BLaER1 (cell line): ENCODE data around the gene TERT.
"Not testable (repeated sequence)": the region's sequence is repeated elsewhere in the genome, so short reads cannot be mapped to it uniquely, and the experiment has no call there.

Source experiments
- H3K27ac ChIP-seq: shearing (Covaris generic); formaldehyde crosslinking; 2 replicates; pipeline ENCODE4 v1.8.1; 2022
- H3K27me3 ChIP-seq: shearing (Covaris generic); formaldehyde crosslinking; 2 replicates; pipeline ENCODE4 v1.8.1; 2022
- H3K36me3 ChIP-seq: shearing (Covaris generic); formaldehyde crosslinking; 2 replicates; pipeline ENCODE4 v1.8.1; 2022
- H3K4me1 ChIP-seq: shearing (Covaris generic); formaldehyde crosslinking; 2 replicates; pipeline ENCODE4 v1.8.1; 2022
- H3K4me2 ChIP-seq: shearing (Covaris generic); formaldehyde crosslinking; 2 replicates; pipeline ENCODE4 v1.8.1; 2022
- H3K4me3 ChIP-seq: shearing (Covaris generic); formaldehyde crosslinking; 2 replicates; pipeline ENCODE4 v1.8.1; 2022
- H3K9ac ChIP-seq: shearing (Covaris generic); formaldehyde crosslinking; 2 replicates; pipeline ENCODE4 v1.8.1; 2022
- H3K9me3 ChIP-seq: shearing (Covaris generic); formaldehyde crosslinking; 2 replicates; pipeline ENCODE4 v1.8.1; 2022
- H4K20me1 ChIP-seq: shearing (Covaris generic); formaldehyde crosslinking; 2 replicates; pipeline ENCODE4 v1.8.1; 2022
- Cebpa-rat ChIP-seq: shearing (Covaris generic); IDR thresholded peaks from 2 replicates; pipeline ENCODE4 v1.8.1; 2022

TERT gene

GRCh38 chr5:1280177-1281037 is 14.5 kb downstream of the TERT start:
- Histone ChIP-seq H3K9me3 (peaks cover 18% of the 10 kb centered on the region), H3K4me3 (no peak overlapping the region), H3K27ac (no peak overlapping the region), H3K9ac (no peak overlapping the region), H3K27me3 (no peaks in the 10 kb centered on the region), H3K4me2 (no peak overlapping the region), H3K4me1 (no peaks in the 10 kb centered on the region), H3K36me3 (peaks cover 97% of the 10 kb centered on the region), H4K20me1 (peaks cover 99% of the 10 kb centered on the region)
- no peak for TF ChIP-seq Cebpa-rat

GRCh38 chr5:1279443-1280151 is 15.3 kb downstream of the TERT start:
- no peak overlapping the region for H3K9ac ChIP-seq
- no peak overlapping the region for H3K27ac ChIP-seq
- no peak for TF ChIP-seq Cebpa-rat
- no peak overlapping the region for H3K4me3 ChIP-seq
- no peaks in the 10 kb centered on the region for H3K27me3 ChIP-seq
- no peaks in the 10 kb centered on the region for H3K4me1 ChIP-seq
- H3K36me3 ChIP-seq, result peaks cover 97% of the 10 kb centered on the region
- peaks cover 25% of the 10 kb centered on the region for H3K9me3 ChIP-seq
- no peak overlapping the region for H3K4me2 ChIP-seq
- H4K20me1 ChIP-seq, result peaks cover 99% of the 10 kb centered on the region

- Histone ChIP-seq H3K4me3 (no peak overlapping the region), H3K4me2 (no peak overlapping the region), H3K4me1 (no peaks in the 10 kb centered on the region), H3K9ac (no peak overlapping the region), H3K9me3 (peaks cover 32% of the 10 kb centered on the region), H3K36me3 (peaks cover 98% of the 10 kb centered on the region), H3K27ac (no peak overlapping the region), H3K27me3 (no peaks in the 10 kb centered on the region), H4K20me1 (peaks cover 99% of the 10 kb centered on the region)
- no peak for TF ChIP-seq Cebpa-rat
These were observed 16.0 kb downstream of the TERT start for GRCh38 chr5:1278656-1279442.

- Histone ChIP-seq H3K27me3 (no peaks in the 10 kb centered on the region), H3K9ac (no peak overlapping the region), H3K27ac (no peak overlapping the region), H3K36me3 (peaks cover 96% of the 10 kb centered on the region), H3K9me3 (peaks cover 35% of the 10 kb centered on the region), H4K20me1 (peaks cover 97% of the 10 kb centered on the region), H3K4me1 (no peaks in the 10 kb centered on the region), H3K4me2 (no peak overlapping the region), H3K4me3 (no peak overlapping the region)
- no peak for TF ChIP-seq Cebpa-rat
These were observed 16.7 kb downstream of the TERT start for GRCh38 chr5:1278216-1278615.

GRCh38 chr5:1277781-1278180 is 17.1 kb downstream of the TERT start:
- no peak for TF ChIP-seq Cebpa-rat
- peaks cover 92% of the 10 kb centered on the region for H3K36me3 ChIP-seq
- H3K4me1 ChIP-seq, result no peaks in the 10 kb centered on the region
- H3K4me3 ChIP-seq, result no peak overlapping the region
- no peak overlapping the region for H3K27ac ChIP-seq
- peaks cover 35% of the 10 kb centered on the region for H3K9me3 ChIP-seq
- H4K20me1 ChIP-seq, result peaks cover 93% of the 10 kb centered on the region
- H3K27me3 ChIP-seq, result no peaks in the 10 kb centered on the region
- no peak overlapping the region for H3K9ac ChIP-seq
- H3K4me2 ChIP-seq, result no peak overlapping the region

GRCh38 chr5:1277331-1277730 is 17.5 kb downstream of the TERT start:
- H4K20me1 ChIP-seq, result peaks cover 90% of the 10 kb centered on the region
- TF ChIP-seq Cebpa-rat, result no peak
- H3K4me2 ChIP-seq, result no peak overlapping the region
- H3K9ac ChIP-seq, result no peak overlapping the region
- H3K4me1 ChIP-seq, result no peaks in the 10 kb centered on the region
- H3K9me3 ChIP-seq, result peaks cover 35% of the 10 kb centered on the region
- H3K4me3 ChIP-seq, result no peak overlapping the region
- H3K36me3 ChIP-seq, result peaks cover 89% of the 10 kb centered on the region
- no peak overlapping the region for H3K27ac ChIP-seq
- no peaks in the 10 kb centered on the region for H3K27me3 ChIP-seq

GRCh38 chr5:1276930-1277329 is 17.9 kb downstream of the TERT start:
- Histone ChIP-seq H3K27me3 (no peaks in the 10 kb centered on the region), H3K4me3 (no peak overlapping the region), H4K20me1 (peaks cover 90% of the 10 kb centered on the region), H3K36me3 (peaks cover 89% of the 10 kb centered on the region), H3K27ac (no peak overlapping the region), H3K9ac (no peak overlapping the region), H3K4me2 (no peak overlapping the region), H3K4me1 (no peaks in the 10 kb centered on the region), H3K9me3 (peaks cover 35% of the 10 kb centered on the region)
- no peak for TF ChIP-seq Cebpa-rat

GRCh38 chr5:1275397-1276391 is 19.2 kb downstream of the TERT start:
- not testable (repeated sequence) for H3K27me3 ChIP-seq, H3K4me1 ChIP-seq, H3K4me2 ChIP-seq, H3K9ac ChIP-seq, H3K4me3 ChIP-seq, H3K27ac ChIP-seq
- Histone ChIP-seq H3K9me3 (peaks cover 35% of the 10 kb centered on the region), H3K36me3 (peaks cover 89% of the 10 kb centered on the region), H4K20me1 (peaks cover 90% of the 10 kb centered on the region)

- Histone ChIP-seq H3K27me3 (no peaks in the 10 kb centered on the region), H3K4me2 (no peak overlapping the region)
These were observed 20.4 kb downstream of the TERT start for GRCh38 chr5:1274471-1274870.

More at GRCh38 chr5:1274471-1274870, 20.4 kb downstream of the TERT start:
- no peak overlapping the region for H3K4me3 ChIP-seq
- peaks cover 90% of the 10 kb centered on the region for H4K20me1 ChIP-seq
- no peak for TF ChIP-seq Cebpa-rat
- H3K4me1 ChIP-seq, result no peaks in the 10 kb centered on the region
- no peak overlapping the region for H3K27ac ChIP-seq
- H3K36me3 ChIP-seq, result peaks cover 89% of the 10 kb centered on the region
- no peak overlapping the region for H3K9ac ChIP-seq
- peaks cover 35% of the 10 kb centered on the region for H3K9me3 ChIP-seq
